Measurements from ENCODE around the gene TACSTD2. TPM values are rescaled to one million over a fixed set of nuclear protein-coding genes. Genes with fewer than 3 reads are reported as not detected.
"Not testable (repeated sequence)": the region's sequence is repeated elsewhere in the genome, so short reads cannot be mapped to it uniquely, and the experiment has no call there.

TACSTD2 gene
- total RNA-seq, 3 donors from 2014 or later, result 1.1 to 335 (median 230) TPM

DNA sequence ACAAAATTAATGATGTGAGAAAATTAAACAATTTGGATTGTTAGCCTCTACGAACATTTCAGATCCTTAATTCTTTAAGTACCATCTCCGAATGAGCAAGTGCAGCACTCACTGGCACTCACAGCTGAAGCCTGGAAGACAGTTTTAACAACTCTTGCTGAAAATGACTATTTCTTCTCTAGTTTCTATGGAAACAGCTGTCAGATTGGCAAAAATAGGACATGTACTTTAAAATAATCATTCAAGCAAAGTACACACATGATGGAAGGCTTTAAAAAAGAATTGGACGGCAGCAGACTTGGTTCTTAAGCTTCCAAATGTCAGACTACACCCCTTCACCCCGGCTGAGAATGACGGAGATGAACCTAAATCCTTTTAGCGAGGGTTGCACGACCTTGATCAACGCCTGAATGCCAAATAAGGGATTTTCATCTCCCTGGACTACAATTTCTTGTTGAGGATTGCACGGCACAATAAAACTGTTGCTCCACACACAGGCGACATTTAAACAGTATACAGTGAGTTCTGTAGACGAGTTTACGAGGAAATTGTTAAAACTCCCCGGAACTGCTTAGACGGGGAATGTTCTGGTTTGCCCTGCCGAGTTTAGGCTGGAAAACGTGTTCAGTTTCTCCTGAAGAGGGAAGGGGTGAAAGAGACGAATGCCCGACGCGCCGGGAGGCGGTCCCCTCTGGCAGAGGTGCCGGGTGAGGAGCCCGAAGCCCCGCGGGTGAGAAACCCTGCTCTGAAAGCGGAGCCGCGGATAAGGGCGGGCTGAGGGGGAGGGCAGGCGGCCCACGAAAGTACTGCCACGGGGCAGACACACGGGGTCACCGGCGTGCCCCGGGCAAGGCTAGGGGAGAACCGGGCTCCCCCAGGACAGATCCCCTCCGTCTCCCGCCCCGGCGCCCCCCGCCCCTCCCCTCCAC, 31.2 kb downstream of the TACSTD2 start:
- intact Hi-C loops (cut with DNase I; ENCODE audit: low total_unique reads), result no loop called here
- Histone ChIP-seq H3K4me3 (peak overlapping the region; percentile 72 to 86 (median 82)), H3K27me3 (no peaks in the 10 kb centered on the region), H3K36me3 (no peaks in the 10 kb centered on the region), H3K27ac (peak overlapping the region; percentile 100), H3K4me1 (no peaks in the 10 kb centered on the region), H3K9me3 (no peaks in the 10 kb centered on the region)
- TF ChIP-seq POLR2A (IDR thresholded peaks at IDR 0.05) (no peak), POLR2AphosphoS5 (IDR thresholded peaks at IDR 0.05) (peak; percentile 37 to 62 (median 59))
- peak; percentile 80 to 86 for DNase-seq (ENCODE audit: low spot score in 2 of 2)

DNA sequence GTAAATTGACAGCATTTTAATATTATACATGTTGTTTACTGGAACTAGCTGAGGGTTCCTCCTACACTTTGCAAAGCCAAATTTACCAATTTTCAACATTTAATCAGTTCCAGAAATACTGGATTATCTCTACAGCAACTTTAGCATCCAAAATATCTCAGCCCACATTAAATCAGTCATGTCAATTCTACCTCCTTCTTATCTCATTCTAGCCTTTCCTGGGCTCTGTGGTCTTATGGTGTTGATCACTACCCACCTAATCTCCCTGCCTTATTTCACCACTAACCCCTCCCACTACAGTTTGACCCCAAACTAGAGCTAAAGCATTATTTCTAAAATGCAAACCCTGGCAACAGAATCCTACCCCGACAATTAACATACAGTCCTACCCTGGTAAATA, 33.8 kb downstream of the TACSTD2 start:
- Histone ChIP-seq H3K36me3 (no peaks in the 10 kb centered on the region), H3K4me1 (no peaks in the 10 kb centered on the region), H3K27ac (no peak overlapping the region), H3K27me3 (no peaks in the 10 kb centered on the region), H3K9me3 (no peaks in the 10 kb centered on the region), H3K4me3 (no peak overlapping the region)
- intact Hi-C loops (cut with DNase I; ENCODE audit: low total_unique reads), result no loop called here
- TF ChIP-seq, protein P1, sequence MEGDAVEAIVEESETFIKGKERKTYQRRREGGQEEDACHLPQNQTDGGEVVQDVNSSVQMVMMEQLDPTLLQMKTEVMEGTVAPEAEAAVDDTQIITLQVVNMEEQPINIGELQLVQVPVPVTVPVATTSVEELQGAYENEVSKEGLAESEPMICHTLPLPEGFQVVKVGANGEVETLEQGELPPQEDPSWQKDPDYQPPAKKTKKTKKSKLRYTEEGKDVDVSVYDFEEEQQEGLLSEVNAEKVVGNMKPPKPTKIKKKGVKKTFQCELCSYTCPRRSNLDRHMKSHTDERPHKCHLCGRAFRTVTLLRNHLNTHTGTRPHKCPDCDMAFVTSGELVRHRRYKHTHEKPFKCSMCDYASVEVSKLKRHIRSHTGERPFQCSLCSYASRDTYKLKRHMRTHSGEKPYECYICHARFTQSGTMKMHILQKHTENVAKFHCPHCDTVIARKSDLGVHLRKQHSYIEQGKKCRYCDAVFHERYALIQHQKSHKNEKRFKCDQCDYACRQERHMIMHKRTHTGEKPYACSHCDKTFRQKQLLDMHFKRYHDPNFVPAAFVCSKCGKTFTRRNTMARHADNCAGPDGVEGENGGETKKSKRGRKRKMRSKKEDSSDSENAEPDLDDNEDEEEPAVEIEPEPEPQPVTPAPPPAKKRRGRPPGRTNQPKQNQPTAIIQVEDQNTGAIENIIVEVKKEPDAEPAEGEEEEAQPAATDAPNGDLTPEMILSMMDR (IDR thresholded peaks at IDR 0.05), result no peak
- TF ChIP-seq POLR2AphosphoS5 (IDR thresholded peaks at IDR 0.05) (no peak), POLR2A (IDR thresholded peaks at IDR 0.05) (no peak)
- DNase-seq (ENCODE audit: low spot score in 2 of 2), result no peak

DNA sequence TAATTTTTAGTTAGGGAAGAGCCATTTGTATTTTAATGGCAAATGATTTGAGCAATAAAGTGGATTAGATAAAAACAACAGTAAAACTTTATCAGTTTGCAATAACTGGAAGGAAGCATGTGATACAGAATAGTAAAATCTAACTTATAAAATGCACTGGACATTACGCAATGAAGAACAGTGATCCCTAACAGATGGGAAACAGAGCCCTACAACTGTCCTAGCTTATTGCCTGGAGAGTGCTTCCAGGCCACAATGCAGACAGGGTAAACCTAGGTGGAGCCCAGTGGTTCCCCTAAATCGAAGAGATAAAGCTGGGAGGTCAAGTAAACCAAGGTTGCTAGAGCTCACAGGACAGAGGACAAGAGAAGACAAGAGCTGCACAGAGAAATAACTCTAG, 37.5 kb downstream of the TACSTD2 start:
- TF ChIP-seq POLR2AphosphoS5 (IDR thresholded peaks at IDR 0.05) (no peak), POLR2A (IDR thresholded peaks at IDR 0.05) (no peak)
- TF ChIP-seq, protein P1 (IDR thresholded peaks at IDR 0.05), result no peak
- no peak overlapping the region for H3K27ac ChIP-seq
- H3K4me3 ChIP-seq, result no peak overlapping the region
- no peaks in the 10 kb centered on the region for H3K9me3 ChIP-seq
- no peaks in the 10 kb centered on the region for H3K4me1 ChIP-seq
- H3K36me3 ChIP-seq, result no peaks in the 10 kb centered on the region
- DNase-seq (ENCODE audit: low spot score in 2 of 2), result no peak
- no peaks in the 10 kb centered on the region for H3K27me3 ChIP-seq
- intact Hi-C loops (cut with DNase I; ENCODE audit: low total_unique reads), result loop anchor here (5.0 kb wide), 1 partner anchor 233 kb away; no protein-coding TSS in a partner anchor

DNA sequence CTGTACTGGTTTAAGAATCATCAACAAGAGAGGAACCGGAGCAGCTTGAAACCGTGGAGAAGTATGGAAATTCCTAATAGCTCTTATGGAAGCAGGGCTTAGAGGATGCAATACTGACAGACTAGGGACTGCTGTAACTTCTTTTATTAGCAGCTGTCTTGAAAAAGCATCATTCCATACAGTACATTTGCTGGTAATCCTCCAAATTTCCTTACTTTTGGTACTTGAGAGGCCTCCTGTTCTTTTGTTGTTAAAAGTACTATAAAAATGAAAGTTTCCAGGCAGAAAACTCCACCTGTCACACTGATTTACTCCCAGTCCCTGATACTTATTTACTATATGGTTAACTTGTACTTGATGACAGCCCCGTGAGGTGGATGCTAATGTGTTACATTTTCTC, 38.2 kb downstream of the TACSTD2 start:
- Histone ChIP-seq H3K9me3 (no peaks in the 10 kb centered on the region), H3K36me3 (no peaks in the 10 kb centered on the region), H3K27ac (no peak overlapping the region), H3K4me3 (no peak overlapping the region), H3K27me3 (no peaks in the 10 kb centered on the region), H3K4me1 (no peaks in the 10 kb centered on the region)
- intact Hi-C loops (cut with DNase I; ENCODE audit: low total_unique reads), result loop anchor here (5.0 kb wide), 1 partner anchor 233 kb away; no protein-coding TSS in a partner anchor
- DNase-seq (ENCODE audit: low spot score in 2 of 2), result no peak
- TF ChIP-seq POLR2AphosphoS5 (IDR thresholded peaks at IDR 0.05) (no peak), POLR2A (IDR thresholded peaks at IDR 0.05) (no peak)
- TF ChIP-seq, protein P1 (IDR thresholded peaks at IDR 0.05), result no peak

DNA sequence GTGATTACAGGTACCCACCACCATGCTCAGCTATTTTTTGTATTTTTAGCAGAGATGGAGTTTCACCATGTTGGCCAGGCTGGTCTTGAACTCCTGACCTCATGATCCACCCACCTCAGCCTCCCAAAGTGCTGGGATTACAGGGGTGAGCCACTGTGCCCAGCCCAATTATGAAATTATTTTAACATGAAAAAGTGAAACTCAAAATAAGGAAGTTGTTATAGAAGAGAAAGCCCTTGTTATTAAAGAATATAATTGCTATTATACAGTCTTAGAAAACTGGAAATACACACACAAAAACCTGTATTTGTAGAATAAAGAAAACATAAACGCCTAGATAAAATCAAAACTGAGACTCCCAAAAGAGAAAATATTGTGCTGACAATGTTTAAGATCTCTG, 45.2 kb downstream of the TACSTD2 start:
- H3K4me1 ChIP-seq, result not testable (repeated sequence)

DNA sequence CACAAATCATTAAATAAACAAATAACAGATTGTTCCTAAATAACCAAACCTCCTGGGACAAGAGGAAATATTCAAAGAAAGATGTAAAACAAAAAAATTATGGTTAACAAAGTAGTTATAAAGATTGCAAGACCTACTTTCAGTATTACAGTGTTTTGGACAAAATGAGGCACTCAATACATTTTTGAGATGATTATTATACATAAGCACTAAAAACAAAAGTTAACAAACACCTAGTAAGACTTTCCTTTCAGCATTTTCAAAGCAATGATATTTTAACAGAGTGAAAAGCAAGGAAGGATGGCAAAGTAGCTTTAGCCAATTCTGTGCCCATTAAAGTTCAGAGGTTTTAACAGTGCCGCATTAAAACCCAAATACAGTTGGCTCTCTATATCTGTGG, 47.8 kb downstream of the TACSTD2 start:
- no peaks in the 10 kb centered on the region for H3K27me3 ChIP-seq
- DNase-seq (ENCODE audit: low spot score in 2 of 2), result no peak
- no peaks in the 10 kb centered on the region for H3K36me3 ChIP-seq
- no peak overlapping the region for H3K27ac ChIP-seq
- intact Hi-C loops (cut with DNase I; ENCODE audit: low total_unique reads), result no loop called here
- TF ChIP-seq, protein P1 (IDR thresholded peaks at IDR 0.05), result no peak
- TF ChIP-seq POLR2A (IDR thresholded peaks at IDR 0.05), result no peak
- TF ChIP-seq POLR2AphosphoS5 (IDR thresholded peaks at IDR 0.05), result no peak
- H3K4me3 ChIP-seq, result no peak overlapping the region
- no peaks in the 10 kb centered on the region for H3K9me3 ChIP-seq
- no peaks in the 10 kb centered on the region for H3K4me1 ChIP-seq

More for the DNA sequence above, 45.2 kb downstream of the TACSTD2 start:
- H3K36me3 ChIP-seq; H3K9me3 ChIP-seq; H3K4me3 ChIP-seq; H3K27ac ChIP-seq; intact Hi-C loops (cut with DNase I; ENCODE audit: low total_unique reads); DNase-seq (ENCODE audit: low spot score in 2 of 2); H3K27me3 ChIP-seq: not testable (repeated sequence)
